Measurements from ENCODE around the gene NME9.

NME9 gene

GRCh38 chr3:138281561-138281960, 48.1 kb downstream of the NME9 start:
- no peak for DNase-seq (ENCODE audit: low spot score)

DNA sequence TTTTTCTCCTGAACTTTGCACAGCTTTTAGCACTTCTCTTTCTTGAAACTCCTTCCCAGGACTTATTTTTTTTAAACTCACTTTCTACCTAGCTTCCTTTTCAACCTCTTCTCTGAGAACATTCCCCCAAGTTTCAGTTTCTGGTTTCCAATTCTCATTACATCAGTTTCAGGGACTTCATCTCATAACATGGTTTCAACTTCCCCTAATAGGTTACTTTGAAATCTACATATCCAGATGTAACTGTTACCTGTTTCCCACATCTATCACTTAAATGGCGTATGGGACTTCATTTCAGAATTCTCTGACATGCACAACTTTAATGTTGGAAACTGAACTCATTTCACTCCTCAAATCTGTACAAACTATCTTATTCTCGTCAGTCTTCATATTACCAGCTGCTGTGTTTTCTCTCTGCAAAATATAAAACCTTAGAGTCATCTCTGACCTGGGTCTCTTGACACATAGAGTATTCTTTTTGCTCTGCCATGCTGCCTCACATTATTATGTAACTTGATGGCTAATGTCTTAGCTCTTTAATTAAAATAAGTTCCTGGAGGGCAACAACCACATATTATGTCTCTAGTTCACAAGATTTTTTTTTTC, 58.4 kb downstream of the NME9 start:
- DNase-seq (ENCODE audit: low spot score): no peak

DNA sequence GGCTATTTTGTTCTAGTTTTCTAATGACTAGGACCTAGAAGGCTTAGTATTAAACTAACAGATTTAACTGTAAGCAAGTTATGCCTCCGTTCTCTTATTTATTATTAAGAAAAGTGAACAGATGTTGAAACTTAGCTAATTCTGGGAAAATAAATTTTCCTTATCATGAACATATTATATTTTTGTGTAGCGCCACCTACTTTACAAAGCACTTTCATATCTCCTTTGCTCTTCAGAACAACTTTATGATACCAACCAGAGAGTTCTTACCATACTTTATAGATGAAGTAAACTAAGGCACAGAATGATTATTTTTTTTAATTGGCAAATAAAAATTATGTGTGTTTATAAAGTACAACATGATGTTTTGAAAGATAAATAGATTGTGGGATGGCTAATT, 59.4 kb downstream of the NME9 start:
- no peak for DNase-seq (ENCODE audit: low spot score)

DNA sequence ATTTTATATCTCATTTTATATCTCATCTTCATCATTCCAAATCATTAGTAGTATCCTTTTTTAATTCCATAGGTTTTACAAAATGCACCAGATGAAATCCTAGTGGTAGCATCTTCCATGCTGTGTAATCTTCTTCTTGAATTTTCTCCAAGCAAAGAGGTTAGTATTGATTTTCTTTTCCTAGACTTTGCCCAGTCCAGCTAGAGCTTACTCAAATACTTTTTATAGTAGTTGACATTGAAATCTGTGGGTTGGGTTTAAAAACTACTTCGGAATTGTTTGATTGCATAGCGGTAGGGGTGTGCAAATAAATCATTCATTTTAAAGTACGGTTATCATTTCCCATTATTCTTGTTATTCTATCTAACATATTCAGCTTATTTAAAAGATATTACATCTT, 62.6 kb downstream of the NME9 start:
- DNase-seq (ENCODE audit: low spot score): no peak

- DNase-seq (ENCODE audit: low spot score): no peak
Measured at GRCh38 chr3:138265745-138266144, 63.9 kb downstream of the NME9 start.

DNA sequence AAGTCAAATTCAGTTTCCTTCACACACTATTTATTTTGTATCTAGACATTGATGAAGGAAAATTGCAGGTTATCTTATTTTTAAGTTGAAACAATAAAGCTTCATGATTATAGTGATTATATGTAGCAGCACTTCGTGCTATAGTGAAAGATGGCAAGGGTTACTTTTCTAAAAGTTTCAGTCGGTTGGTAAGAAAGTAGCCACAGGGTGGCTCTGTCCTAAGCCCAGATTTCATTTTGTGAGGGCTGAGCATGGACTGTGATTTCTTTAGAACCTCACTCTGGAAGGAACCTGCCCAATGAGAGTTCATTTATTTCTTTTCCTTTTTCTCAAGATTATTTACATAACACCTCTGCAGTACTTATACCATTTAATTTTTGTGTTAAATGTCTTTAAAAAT, 66.5 kb downstream of the NME9 start:
- DNase-seq (ENCODE audit: low spot score): no peak

- no peak for DNase-seq (ENCODE audit: low spot score)
Measured at GRCh38 chr3:138260611-138261010, 69.0 kb downstream of the NME9 start.

DNA sequence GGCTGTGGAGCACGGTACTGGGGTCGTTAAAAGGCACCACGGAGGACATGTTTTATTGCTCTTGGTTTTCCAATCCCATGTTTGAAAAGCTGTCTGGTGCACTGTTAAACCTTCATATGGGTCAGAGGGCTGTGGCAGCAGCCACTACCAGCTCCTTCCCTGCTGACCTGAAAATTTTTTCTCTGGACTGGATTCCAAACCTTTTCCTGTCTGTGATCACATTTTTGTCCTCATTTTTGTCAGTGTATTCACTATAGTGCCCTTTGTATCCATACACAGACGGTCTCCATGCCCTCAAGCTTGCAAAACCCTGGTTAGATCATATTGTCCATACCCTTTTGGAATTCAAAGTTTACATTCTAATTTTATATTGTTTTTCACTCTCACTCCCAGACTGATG, 70.5 kb downstream of the NME9 start:
- no peak for DNase-seq (ENCODE audit: low spot score)

DNA sequence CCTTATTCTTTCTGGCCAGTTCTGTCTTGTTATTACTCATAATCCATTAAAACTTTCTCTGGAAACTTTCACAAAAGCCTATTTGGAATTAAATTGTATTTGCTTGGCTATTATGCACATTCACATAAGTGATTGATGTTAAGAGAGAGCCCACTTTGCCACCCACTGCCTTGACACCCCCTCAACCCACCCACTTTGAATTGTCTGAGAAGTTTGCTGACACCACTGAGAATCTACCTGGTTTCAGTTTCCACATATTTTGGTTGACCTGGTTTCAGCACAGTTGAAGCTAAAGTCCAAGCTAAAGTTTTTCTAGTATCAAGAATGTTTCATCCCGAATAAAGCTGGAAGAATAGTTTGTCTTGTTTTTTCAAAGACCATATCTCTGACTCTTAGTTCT, 71.7 kb downstream of the NME9 start:
- DNase-seq (ENCODE audit: low spot score): no peak

- DNase-seq (ENCODE audit: low spot score): no peak
Measured at GRCh38 chr3:138256022-138256421, 73.6 kb downstream of the NME9 start.

DNA sequence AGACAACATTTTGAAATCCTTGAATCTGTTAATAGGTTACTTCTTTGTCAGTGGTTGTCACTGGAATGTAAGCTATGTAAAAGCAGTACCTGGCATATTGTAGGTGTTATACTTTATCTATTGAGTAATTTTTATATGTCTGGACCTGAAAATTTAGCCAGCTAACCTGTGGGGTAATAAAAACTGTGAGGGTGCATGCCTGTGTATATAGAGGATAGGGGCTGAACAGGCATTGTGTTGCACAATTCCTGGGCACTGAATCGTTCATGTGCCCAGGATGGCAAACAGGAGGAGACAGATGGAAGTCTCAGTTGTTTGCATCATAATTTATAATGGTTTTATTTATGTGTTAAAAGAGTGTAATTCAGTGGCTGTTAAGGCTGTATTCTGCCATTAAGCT, 75.4 kb downstream of the NME9 start:
- no peak for DNase-seq (ENCODE audit: low spot score)

DNA sequence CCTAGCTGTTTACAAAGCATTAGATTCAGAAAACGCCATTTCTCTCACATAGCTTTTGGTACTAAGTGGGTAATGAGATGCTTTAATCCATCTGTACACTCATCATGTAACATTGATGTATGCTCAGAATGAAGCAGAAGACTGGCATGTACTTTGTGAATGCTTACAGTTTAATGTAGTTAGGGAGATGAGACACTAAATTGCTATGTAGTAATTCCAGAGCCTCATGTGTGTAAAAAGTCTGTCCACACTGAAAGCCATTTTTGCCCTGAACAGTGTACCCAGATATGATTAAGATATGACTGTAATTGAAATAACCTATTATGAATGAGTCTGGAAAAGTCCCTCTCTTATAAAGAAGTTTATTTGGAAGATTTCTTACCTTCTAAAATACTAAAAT, 76.0 kb downstream of the NME9 start:
- no peak for DNase-seq (ENCODE audit: low spot score)

All from iPS-NIHi11 (cell line).